Activated T-cell treated with anti-CD3 and anti-CD28 coated beads, Interleukin-2, amount 50 U/mL, for 4 hours (primary cell): ENCODE data around the gene FBXO7. TPM values are rescaled to one million over a fixed set of nuclear protein-coding genes. Genes with fewer than 3 reads are reported as not detected.
A peak's percentile ranks its signal among the peaks of the same experiment; 100 is the strongest.

Experiments
- ATAC-seq, 2 donors: fragments of 200-7000 bp; cut with Tn5 transposase; one replicate each; pipeline ENCODE4 v1.10.0; 2021
- DNase-seq: peaks from one replicate; pipeline ENCODE4 v3.0.0-alpha.2; 2020
- H3K27me3 Mint-ChIP-seq: one replicate; pipeline ENCODE4 v1.8.0; 2021; ENCODE audit warnings: low read depth, mixed read lengths
- H3K36me3 Mint-ChIP-seq: one replicate; pipeline ENCODE4 v1.8.0; 2022; ENCODE audit warnings: mixed read lengths; ENCODE audit not compliant: insufficient read depth
- H3K4me1 Mint-ChIP-seq: one replicate; pipeline ENCODE4 v1.8.0; 2021; ENCODE audit warnings: low read depth, mixed read lengths
- H3K4me3 Mint-ChIP-seq: one replicate; pipeline ENCODE4 v1.8.0; 2021; ENCODE audit warnings: mild to moderate bottlenecking, moderate library complexity, mixed read lengths
- H3K9me3 Mint-ChIP-seq: one replicate; pipeline ENCODE4 v1.8.0; 2021; ENCODE audit warnings: mixed read lengths
- total RNA-seq, 3 donors: library from RNA; stranded (reverse); gene quantifications; one replicate each; pipeline ENCODE4 v1.2.1, GENCODE V29; 2021

FBXO7 gene
- total RNA-seq, 3 donors from 2014 or later = 69.4 to 78.2 (median 77.4) TPM

- no peaks in the 10 kb centered on the region for H3K9me3 Mint-ChIP-seq
- H3K36me3 Mint-ChIP-seq = peaks cover 4% of the 10 kb centered on the region
- no peaks in the 10 kb centered on the region for H3K4me1 Mint-ChIP-seq
- ATAC-seq (no peak), DNase-seq (no peak)
- H3K27me3 Mint-ChIP-seq = no peaks in the 10 kb centered on the region
- H3K4me3 Mint-ChIP-seq = no peak overlapping the region
Observed at GRCh38 chr22:32511274-32511673, 36.7 kb downstream of the FBXO7 start.

- Mint-ChIP-seq H3K4me1 (no peaks in the 10 kb centered on the region), H3K27me3 (no peaks in the 10 kb centered on the region), H3K9me3 (no peaks in the 10 kb centered on the region), H3K4me3 (no peak overlapping the region), H3K36me3 (peaks cover 4% of the 10 kb centered on the region)
- DNase-seq (no peak), ATAC-seq (no peak)
Observed at GRCh38 chr22:32511776-32512175, 37.2 kb downstream of the FBXO7 start.

GRCh38 chr22:32512267-32512982 is 37.8 kb downstream of the FBXO7 start:
- H3K36me3 Mint-ChIP-seq = peaks cover 4% of the 10 kb centered on the region
- H3K9me3 Mint-ChIP-seq = no peaks in the 10 kb centered on the region
- no peak for DNase-seq
- H3K4me3 Mint-ChIP-seq = no peak overlapping the region
- H3K27me3 Mint-ChIP-seq = no peaks in the 10 kb centered on the region
- H3K4me1 Mint-ChIP-seq = no peaks in the 10 kb centered on the region
- no peak for ATAC-seq

DNA sequence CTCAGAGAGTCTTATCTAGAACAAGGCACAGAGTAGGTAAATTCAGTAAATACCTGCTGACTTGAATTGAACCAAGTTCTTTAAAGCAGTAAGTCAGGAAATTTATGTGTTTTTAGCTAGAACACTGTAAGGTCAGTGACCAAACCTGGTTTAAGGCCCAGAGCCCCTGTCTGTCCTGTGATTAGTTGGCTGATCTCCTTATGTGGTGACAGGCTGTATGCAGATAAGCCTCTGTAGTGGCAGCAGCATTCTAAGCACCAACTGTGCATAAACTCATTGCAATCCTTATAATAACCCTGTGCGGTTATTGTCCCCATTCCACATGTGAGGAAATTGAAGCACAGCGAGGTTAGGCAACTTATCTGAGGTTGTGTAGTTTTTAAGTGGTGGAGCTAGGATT is 40.5 kb downstream of the FBXO7 start:
- H3K27me3 Mint-ChIP-seq = no peaks in the 10 kb centered on the region
- DNase-seq (no peak), ATAC-seq (no peak)
- H3K4me1 Mint-ChIP-seq = no peaks in the 10 kb centered on the region
- H3K9me3 Mint-ChIP-seq = no peaks in the 10 kb centered on the region
- no peaks in the 10 kb centered on the region for H3K36me3 Mint-ChIP-seq
- no peak overlapping the region for H3K4me3 Mint-ChIP-seq

DNA sequence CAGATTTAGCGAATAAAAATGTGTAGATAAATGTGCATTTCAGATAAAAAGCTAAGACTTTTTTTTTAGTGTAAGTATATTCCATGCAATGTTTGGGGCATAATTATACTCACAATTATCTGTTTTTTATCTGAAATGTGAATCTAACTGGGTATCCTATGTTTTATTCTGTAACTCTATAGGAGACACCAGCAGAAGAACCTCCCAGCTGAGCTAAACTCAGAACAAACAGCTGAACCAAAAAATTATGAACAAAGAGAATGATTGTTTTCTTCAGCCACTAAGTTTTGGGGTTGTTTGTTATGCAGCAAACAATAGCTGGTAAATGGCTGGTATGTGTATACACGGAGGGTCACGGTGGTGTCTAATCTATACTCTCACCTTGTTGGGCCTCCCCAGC is 42.9 kb downstream of the FBXO7 start:
- no peaks in the 10 kb centered on the region for H3K36me3 Mint-ChIP-seq
- H3K9me3 Mint-ChIP-seq = no peaks in the 10 kb centered on the region
- no peak overlapping the region for H3K4me3 Mint-ChIP-seq
- ATAC-seq (no peak), DNase-seq (no peak)
- no peaks in the 10 kb centered on the region for H3K4me1 Mint-ChIP-seq
- H3K27me3 Mint-ChIP-seq = peaks cover 2% of the 10 kb centered on the region

DNA sequence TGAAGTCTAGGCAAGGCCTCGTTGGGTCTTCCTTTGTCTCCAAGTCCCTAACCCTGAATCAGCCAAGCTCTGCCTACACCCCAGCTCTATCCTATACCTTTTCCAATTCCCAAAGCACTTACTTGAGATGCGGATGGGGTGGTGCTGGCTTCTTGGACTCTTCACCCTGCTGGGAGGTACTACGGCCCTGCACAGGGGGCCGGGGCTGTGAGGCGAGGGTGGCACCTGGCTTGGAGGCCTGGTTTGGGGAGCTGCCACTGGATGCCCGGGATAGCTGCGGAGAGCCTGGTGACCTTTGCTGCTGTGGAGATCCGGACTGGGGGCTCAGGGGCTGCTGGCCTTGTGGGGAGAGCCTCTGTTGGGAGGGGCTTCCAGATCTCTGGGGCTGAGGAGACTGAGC is 43.3 kb downstream of the FBXO7 start:
- no peak overlapping the region for H3K4me3 Mint-ChIP-seq

DNA sequence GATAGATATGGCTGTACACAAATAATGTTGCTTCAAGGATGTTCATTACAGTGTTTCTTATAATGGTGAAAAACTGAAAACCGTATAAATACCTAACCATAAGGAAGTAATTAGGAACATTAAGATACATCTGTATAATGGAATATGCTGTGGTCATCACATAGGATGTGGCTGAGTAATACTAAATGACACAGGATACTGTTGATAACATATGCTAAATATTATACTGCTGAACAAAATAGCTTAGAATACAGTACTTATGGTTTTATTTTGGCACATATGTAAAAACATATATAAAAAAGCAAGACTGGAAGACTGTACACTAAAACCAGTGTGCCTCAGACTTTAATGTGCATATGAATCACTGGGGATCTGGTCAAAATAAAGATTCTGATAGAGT is 43.8 kb downstream of the FBXO7 start:
- Mint-ChIP-seq H3K4me3 (no peak overlapping the region), H3K27me3 (peaks cover 2% of the 10 kb centered on the region), H3K9me3 (no peaks in the 10 kb centered on the region), H3K4me1 (no peaks in the 10 kb centered on the region), H3K36me3 (no peaks in the 10 kb centered on the region)
- DNase-seq = no peak
- no peak for ATAC-seq

More for the DNA sequence above, 43.3 kb downstream of the FBXO7 start:
- DNase-seq (no peak), ATAC-seq (no peak)
- peaks cover 2% of the 10 kb centered on the region for H3K27me3 Mint-ChIP-seq
- no peaks in the 10 kb centered on the region for H3K36me3 Mint-ChIP-seq
- H3K4me1 Mint-ChIP-seq = no peaks in the 10 kb centered on the region
- H3K9me3 Mint-ChIP-seq = no peaks in the 10 kb centered on the region

GRCh38 chr22:32518848-32519247 is 44.2 kb downstream of the FBXO7 start:
- Mint-ChIP-seq H3K4me3 (no peak overlapping the region), H3K4me1 (no peaks in the 10 kb centered on the region), H3K36me3 (no peaks in the 10 kb centered on the region), H3K27me3 (peaks cover 2% of the 10 kb centered on the region), H3K9me3 (no peaks in the 10 kb centered on the region)
- DNase-seq = no peak
- ATAC-seq = no peak

DNA sequence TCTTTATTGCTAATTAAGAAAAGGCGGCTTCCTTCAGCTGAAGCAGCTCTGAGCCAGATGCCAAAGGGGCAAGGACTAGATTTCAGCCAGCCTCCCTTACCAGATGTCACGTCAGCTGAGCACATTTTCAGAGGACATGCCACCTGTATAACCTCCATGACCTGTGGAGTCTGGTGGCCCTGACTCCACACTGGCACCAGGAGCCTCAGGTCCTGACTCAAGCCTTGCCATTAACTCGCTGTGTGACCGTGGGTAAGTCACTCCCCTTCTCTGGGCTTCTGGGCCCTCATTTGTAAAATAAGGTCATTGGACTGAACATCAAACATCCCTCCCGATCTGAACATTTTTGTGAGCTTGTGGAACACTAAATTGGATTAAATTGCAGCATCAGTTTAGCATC is 46.0 kb downstream of the FBXO7 start:
- DNase-seq = no peak
- Mint-ChIP-seq H3K4me1 (no peaks in the 10 kb centered on the region), H3K9me3 (no peaks in the 10 kb centered on the region), H3K4me3 (no peak overlapping the region), H3K36me3 (no peaks in the 10 kb centered on the region), H3K27me3 (peaks cover 2% of the 10 kb centered on the region)
- no peak for ATAC-seq

- DNase-seq = no peak
- no peaks in the 10 kb centered on the region for H3K9me3 Mint-ChIP-seq
- peaks cover 2% of the 10 kb centered on the region for H3K27me3 Mint-ChIP-seq
- no peaks in the 10 kb centered on the region for H3K36me3 Mint-ChIP-seq
- no peaks in the 10 kb centered on the region for H3K4me1 Mint-ChIP-seq
- ATAC-seq = no peak
- H3K4me3 Mint-ChIP-seq = no peak overlapping the region
Observed at GRCh38 chr22:32522237-32522636, 47.6 kb downstream of the FBXO7 start.

DNA sequence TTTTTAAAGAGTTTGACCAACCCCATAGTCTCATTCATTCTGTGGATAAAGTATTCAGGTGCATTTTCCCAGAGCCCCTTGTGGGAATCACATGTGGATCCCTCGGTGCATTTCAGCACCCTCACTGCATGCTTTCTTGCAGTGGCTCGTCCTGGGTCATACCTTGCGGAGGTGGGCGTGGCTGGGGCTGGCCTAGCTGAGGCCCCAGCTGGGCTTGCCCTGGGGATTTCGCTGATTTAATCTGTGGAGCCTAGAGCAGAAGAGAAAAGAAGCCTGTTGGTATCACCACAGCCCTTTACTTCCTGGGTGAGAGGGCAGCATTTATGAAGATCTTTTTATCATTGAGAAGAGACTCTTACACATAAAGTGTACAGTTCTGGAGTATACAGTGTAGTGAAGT is 53.1 kb downstream of the FBXO7 start:
- Mint-ChIP-seq H3K36me3 (no peaks in the 10 kb centered on the region), H3K9me3 (no peaks in the 10 kb centered on the region), H3K4me1 (no peaks in the 10 kb centered on the region), H3K4me3 (no peak overlapping the region), H3K27me3 (peaks cover 5% of the 10 kb centered on the region)
- DNase-seq = no peak
- no peak for ATAC-seq

GRCh38 chr22:32528316-32528715 is 53.7 kb downstream of the FBXO7 start:
- Mint-ChIP-seq H3K4me3 (no peak overlapping the region), H3K4me1 (no peaks in the 10 kb centered on the region), H3K36me3 (no peaks in the 10 kb centered on the region), H3K27me3 (peaks cover 5% of the 10 kb centered on the region), H3K9me3 (no peaks in the 10 kb centered on the region)
- no peak for ATAC-seq
- no peak for DNase-seq

GRCh38 chr22:32528984-32529982 is 54.7 kb downstream of the FBXO7 start:
- Mint-ChIP-seq H3K27me3 (peaks cover 5% of the 10 kb centered on the region), H3K36me3 (no peaks in the 10 kb centered on the region), H3K4me1 (no peaks in the 10 kb centered on the region), H3K4me3 (no peak overlapping the region), H3K9me3 (no peaks in the 10 kb centered on the region)
- ATAC-seq (peak; percentile 63 to 75), DNase-seq (peak; percentile 47)

GRCh38 chr22:32531228-32531627 is 56.6 kb downstream of the FBXO7 start:
- H3K27me3 Mint-ChIP-seq = peaks cover 5% of the 10 kb centered on the region
- DNase-seq (no peak), ATAC-seq (no peak)
- H3K4me3 Mint-ChIP-seq = no peak overlapping the region
- no peaks in the 10 kb centered on the region for H3K36me3 Mint-ChIP-seq
- H3K4me1 Mint-ChIP-seq = no peaks in the 10 kb centered on the region
- H3K9me3 Mint-ChIP-seq = no peaks in the 10 kb centered on the region
